Inflammatory macrophage (primary cell): ENCODE data around the gene ZBTB45.
"Not testable (repeated sequence)": the region's sequence is repeated elsewhere in the genome, so short reads cannot be mapped to it uniquely, and the experiment has no call there.

Experiments used
- DNase-seq, 2 donors: peaks; one replicate each; pipeline ENCODE4 v3.0.0-alpha.2; 2020 to 2022

Gene ZBTB45

DNA sequence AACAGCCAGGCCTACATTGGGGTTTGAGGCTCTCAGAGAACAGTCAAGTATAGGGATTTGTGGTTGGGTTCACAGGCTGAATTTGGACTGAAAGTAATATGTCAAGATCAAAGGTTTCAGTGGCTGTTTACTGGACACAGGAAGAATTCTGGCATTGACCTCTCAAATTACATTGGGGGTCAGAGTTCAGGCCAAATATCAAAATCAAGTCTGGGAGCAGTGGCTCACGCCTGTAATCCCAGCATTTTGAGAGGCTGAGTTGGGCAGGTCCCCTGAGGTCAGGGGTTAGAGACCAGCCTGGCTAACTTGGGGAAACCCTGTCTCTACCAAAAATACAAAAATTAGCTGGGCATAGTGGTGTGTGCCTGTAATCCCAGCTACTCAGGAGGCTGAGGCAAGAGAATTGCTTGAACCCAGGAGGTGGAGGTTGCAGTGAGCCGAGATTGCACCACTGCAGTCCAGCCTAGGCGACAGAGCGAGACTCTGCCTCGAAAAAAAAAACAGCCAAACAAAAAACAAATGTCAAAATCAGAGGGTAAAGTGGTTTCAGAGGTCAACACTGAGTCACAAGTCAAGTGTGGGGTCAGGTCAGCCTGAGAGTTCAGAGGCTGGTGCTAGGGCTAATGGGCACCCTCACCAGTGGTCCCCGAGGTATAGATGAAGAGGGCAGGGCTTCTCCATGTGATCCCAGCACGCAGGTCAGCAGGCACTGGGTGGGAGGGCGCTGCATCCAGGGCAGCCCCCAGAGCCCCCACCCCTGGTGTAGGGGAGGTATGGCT is 9.3 kb downstream of the ZBTB45 start:
- DNase-seq = no peak

DNA sequence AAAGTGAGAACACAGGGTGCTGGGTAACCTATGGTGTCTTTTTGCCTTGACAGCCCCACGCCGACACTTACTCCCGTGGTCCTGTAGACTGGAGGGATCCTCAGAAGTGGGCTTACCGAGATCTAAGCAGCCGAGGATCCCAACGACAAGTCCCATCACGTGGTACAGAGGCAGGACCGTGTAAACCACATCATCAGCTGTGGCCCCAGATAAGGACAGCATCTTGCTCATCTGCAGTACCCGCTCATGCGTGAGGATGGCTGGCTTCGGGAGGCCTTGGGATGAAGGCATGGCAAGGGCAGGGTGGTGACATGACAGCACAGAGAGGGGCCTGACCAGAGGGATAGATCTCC is 9.9 kb downstream of the ZBTB45 start:
- no peak for DNase-seq

DNA sequence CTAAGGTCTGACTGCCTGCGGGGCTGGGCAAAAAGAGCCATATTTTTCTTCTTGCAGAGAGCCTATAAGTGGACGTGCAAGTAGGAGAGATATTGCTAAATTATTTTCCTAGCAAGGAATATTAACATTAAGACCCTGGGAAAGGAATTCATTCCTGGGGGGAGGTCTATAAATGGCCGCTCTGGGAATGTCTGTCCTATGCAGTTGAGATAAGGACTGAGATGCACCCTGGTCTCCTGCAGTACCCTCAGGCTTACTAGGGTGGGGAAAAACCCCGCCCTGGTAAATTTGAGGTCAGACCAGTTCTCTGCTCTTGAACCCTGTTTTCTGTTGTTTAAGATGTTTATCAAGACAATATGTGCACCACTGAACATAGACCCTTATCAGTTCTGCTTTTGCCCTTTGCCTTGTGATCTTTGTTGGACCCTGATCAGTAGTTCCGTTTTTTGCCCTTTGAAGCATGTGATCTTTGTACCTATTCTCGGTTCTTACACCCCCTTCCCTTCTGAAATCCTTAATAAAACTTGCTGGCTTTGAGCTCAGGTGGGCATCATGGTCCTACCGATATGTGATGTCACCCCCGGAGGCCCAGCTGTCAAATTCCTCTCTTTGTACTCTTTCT is 11.9 kb downstream of the ZBTB45 start:
- not testable (repeated sequence) for DNase-seq

DNA sequence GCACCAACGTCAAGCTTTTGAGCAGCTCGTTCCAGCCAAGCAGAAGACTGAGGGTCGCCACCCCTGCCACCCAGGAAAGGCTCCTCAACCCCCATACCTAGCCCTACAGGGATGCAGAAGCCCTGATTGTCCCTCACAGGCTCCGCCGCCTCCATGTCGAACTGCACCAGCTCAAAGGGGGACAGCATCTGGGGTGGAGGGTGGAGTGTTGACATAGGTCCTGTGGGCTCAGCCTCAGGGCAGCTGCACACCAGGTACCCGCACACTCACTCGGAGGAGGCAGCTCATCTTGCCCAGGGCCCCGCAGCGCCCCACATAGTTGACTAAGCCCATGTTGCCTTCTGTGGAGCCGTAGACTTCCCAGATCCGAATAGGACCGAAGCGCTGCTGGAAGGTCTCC is 19.4 kb downstream of the ZBTB45 start:
- DNase-seq = no peak

DNA sequence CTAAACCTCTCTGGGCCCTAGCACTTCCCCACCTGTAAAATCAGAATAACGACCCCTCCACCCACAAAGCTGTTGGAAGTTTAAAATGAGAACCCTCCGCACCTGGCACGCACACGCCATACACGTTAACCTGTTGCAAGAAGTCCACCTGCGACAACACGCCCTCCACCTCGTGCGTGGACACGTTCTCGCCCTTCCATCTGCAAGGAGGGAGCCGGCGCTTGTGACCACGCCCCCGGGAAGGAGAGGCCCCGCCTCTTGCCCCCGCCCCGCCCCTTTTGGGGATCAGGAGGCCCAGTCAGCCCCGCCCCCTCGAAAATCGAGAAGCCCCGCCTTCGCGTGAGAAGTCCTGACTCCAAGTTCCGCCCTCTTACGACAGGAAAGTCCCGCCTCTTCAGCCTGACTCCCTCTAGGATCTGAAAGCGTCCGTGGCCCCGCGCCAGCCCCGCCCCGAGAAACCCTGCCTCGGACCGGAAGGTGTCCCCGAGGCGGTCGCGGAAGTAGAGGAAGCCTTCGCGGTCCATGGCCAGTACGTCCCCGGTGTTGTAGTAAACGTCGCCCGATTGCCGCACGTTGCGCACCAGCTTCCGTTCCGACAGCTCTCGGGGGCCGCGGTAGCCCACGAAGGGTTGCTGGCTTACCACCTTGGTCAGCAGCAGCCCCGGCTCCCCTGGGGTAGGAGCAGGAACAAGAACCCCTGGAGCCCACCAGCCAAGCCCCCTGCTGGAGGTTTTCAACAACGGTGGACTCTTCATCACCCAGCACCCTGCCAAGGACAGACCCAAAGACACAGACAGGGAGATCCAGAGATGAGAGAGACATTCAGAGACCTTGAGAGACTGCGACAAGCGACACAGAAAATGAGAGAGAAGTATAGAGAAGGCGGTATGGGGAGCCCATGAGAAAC is 20.3 kb downstream of the ZBTB45 start:
- peak; percentile 99 to 100 for DNase-seq

DNA sequence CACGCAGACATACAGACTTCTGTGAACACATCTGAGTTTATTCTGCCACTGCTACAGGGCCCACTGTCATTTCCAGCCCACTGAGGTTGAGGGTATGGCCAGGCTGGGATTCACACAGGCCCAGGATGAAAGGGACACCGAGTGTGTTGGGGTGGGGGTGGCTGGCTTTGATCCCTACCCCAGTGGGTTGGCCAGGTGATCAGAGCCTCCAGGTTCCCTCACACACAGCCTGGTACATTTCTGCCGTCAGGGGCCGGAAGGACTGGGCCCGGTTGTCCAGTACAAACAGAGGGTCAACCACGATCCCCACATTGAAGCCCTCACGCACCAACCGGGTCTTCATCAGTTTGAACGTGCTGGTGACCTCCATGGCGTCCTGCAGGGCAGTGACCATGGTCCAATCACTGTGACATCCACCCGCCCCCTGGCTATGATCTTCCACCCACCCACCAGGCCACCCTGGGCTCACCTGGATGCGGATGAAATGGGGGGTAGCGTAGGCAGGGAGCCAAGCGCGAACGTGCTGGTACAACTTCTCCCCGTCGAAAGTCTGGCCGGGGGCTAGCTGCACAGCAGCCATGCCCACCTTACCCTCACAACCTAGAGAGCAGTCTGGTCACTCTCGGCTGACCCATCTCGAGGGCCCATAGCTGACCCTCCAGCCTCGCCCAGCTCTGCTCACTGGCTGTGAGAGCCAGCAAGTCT is 21.1 kb downstream of the ZBTB45 start:
- no peak for DNase-seq

DNA sequence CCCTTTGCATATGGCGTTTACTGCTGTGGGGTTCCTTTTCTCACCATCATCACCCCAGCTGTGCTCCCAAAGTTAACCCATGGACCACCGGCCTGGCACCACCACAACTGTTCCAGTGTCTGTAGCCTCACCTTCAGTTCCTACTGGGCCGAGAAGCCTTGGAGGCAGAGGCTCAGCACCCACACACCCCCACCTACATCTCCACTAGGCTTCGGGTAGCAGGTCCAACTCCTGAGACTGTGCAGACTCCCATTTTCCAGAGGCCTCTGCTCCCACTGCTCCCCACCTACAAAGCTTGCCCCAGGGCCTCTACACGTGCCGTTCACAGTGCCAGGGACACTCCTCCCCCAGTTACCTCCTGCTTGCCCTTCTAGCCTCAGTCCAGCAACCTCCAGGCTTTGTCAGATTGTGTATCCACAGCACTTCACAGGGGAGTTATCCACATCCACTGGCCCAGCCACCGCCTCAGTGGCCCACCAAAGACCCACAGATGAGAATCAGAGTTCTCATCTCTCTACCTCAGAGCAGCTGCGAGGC is 21.9 kb downstream of the ZBTB45 start:
- DNase-seq = no peak

DNA sequence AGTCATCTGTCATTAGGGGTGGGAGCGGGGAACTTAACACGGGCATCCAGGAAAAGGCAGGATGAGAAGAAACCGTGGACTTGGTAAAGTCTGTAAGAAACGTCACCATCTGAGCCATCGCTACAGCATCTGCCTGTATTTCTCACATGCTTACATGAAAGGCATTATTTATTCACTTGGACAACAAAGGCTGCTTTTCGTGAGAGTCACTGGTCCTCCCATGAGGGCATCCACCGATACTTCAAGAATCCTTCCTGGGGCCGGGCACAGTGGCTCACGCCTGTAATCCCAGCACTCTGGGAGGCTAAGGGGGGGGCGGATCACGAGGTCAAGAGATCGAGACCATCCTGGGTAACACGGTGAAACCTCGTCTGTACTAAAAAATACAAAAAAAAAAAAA is 27.3 kb downstream of the ZBTB45 start:
- DNase-seq = no peak

DNA sequence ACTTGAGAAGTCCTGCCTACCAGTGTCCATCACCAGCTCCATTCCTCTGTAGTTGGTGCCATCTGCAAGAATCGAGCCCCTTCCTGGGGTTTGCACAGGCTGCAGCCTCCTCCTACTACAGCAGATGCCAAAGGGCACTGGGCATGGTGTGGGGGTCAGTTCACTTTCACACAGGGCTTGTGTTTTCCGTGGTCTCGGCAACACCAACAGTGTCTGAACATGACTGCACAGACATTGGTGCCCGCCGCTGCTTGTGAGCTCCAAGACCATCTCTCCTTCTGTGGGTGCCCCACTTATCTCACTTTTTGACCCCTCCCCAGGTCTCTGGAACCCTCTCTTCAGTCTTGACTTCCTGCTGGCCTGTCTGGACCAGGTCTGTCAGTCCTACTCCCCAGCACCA is 28.2 kb downstream of the ZBTB45 start:
- DNase-seq = no peak

DNA sequence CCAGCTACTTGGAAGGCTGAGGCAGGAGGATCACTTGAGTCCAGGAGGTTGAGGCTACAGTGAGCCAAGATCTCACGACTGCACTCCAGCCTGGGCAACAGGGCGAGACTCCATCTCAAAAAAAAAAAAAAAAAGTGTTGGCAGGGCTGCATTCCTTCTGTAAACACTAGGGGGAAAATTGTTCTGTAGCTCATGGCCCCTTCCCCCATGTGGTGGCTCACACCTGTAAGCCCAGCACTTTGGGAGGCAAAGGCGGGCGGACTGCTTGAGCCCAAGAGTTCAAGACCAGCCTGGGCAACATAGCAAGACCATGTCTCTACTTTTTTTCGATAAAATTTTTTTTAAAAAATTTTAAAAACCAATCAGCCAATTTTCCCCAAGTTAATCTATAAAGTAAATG is 35.3 kb downstream of the ZBTB45 start:
- not testable (repeated sequence) for DNase-seq

DNA sequence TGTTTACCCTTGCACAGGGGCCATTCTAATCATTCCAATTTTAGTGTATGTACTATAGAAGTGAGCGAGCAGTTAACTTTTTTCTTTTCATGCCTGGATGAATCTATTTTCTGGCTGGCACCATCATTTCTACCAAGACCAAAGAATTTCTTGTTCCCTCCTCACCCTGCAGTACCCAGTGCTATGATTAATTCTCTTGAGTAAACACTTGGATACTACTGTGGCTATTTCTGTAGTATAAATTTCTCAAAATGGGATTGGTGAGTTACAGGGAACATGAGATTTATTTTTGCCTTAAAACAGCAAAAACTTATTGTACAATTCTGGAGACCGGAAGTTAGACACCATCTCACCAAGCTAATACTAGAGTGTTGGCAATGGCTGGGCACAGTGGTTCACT is 35.8 kb downstream of the ZBTB45 start:
- DNase-seq = no peak

DNA sequence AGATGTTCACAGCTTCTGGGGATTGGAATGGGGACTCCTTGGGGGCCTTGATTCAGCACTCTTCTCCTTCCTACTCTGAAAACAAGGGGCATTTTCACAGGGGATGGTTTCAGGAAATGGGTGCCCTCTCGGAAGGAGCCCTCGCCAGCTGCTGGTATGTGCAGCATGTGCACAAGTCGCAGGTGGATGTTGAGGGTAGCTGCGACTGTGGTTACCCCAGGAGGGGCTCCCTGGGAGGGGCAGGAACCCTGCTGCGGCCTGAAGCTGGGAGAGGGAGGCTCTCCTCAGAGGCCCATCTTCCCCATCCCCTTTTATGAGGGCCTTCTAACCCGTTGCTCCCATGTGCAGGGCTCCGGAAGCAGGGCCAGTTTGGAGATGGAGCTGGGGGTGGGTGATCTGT is 37.2 kb downstream of the ZBTB45 start:
- DNase-seq = no peak

DNA sequence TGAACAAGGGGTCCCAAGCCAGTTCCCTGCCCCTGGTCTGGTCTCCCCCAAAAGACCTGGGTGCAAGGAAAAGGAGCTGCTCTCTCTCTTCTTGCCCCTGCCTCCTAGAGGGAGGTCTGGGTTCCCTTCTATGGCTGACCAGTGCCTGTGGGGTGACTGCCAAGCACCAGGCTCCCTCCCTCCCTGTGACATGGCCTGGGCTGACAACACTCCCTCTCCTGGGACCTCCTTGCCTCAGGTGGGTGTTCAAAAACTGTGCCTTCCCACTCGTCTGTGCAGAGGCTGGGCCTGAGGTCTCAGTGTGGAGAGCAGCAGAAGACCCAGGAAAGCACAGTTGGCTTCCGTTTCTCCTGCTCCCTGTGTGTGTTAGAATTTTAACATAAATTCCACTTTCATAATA is 38.8 kb downstream of the ZBTB45 start:
- DNase-seq = no peak

DNA sequence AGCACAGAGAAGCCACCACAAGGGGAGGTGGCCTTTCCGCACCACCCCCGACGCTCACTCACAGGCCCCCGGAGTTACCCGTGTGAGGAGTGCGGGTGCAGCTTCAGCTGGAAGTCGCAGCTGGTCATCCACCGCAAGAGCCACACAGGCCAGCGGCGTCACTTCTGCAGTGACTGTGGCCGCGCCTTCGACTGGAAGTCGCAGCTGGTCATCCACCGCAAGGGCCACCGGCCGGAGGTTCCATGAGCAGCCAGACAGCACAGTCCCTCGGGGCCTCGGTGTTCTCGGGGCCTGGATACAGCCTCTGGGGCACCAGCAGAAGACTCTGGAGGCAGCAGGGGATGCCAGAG is 39.2 kb downstream of the ZBTB45 start:
- no peak for DNase-seq

DNA sequence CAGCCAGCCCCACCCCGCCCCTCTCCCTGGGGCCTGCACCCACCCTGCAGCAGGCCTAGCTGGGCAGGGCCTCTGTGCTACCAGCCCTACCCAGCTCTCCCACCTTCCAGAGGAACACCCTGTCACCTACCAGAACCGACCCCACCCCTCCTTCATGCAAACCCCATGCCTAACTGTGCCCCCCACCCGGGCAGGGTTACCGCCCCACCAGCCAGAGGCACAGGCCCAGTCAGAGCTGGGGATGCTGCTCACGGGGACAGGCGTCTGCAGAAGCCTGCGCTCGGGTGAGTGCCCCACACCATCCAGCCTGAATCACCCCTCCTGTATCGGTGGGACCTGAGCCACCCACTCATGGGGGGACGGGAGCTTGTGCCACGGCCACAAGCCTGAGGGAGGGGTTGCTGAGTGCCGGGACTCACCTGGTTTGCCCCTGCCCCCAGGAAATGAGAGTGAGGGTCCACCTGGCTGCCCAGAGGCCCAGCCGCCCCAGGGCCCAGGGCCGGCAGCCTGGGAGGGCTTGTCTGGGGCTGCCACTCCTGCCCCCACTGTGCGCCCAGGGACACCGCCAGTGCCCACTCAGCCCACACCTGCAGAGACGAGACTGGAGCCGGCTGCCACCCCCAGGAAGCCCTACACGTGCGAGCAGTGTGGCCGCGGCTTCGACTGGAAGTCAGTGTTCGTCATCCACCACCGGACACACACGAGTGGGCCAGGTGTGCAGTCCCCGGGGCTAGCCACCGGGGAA is 39.7 kb downstream of the ZBTB45 start:
- DNase-seq = no peak

DNA sequence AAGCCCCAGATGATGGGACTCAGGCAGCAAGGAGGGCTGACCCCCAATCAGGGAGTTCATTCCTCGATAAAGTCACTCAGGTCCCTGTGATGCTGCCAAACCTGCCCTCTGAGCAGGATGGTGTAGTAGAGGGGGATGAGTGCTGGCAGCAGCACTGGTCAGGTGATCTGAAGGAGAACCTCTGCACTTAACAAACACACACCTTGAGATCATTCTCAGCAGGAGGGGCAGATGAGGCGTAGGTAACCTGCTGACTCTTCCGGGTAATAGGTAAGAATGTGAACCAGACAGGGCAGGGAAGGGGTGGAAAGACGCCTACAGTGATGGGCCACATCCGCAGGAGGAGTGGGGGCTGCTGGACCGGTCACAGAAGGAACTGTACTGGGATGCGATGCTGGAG is 40.3 kb downstream of the ZBTB45 start:
- no peak for DNase-seq

DNA sequence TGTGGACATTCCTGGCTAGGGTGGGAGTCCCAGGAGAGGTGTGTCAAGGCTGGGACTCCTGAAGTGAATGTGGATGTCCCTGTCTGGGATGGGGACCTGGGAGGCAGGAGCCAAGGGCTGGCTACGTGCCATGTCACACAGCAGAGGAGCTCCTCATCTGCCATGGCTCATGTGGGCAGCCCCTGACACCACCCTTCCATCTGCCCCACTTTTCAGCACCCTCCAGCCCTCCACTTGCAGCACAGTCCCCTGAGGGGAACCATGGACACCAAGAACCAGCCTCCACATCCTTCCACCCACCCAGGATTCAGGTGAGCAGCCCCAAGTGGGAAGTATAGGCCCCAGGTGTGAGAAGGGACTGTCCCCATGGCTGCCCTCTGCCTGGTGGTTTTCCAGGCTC is 41.7 kb downstream of the ZBTB45 start:
- DNase-seq = no peak

DNA sequence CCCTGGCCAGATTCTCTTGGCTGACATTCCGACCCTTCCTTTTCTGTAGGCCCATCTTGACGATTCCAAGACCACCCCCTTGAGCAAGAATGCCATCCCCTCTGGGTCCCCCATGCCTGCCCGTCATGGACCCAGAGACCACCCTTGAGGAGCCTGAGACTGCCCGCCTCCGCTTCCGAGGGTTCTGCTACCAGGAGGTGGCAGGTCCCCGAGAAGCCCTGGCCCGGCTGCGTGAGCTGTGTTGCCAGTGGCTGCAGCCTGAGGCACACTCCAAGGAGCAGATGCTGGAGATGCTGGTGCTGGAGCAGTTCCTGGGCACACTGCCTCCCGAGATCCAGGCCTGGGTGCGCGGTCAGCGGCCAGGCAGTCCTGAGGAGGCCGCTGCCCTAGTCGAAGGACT is 42.5 kb downstream of the ZBTB45 start:
- no peak for DNase-seq

DNA sequence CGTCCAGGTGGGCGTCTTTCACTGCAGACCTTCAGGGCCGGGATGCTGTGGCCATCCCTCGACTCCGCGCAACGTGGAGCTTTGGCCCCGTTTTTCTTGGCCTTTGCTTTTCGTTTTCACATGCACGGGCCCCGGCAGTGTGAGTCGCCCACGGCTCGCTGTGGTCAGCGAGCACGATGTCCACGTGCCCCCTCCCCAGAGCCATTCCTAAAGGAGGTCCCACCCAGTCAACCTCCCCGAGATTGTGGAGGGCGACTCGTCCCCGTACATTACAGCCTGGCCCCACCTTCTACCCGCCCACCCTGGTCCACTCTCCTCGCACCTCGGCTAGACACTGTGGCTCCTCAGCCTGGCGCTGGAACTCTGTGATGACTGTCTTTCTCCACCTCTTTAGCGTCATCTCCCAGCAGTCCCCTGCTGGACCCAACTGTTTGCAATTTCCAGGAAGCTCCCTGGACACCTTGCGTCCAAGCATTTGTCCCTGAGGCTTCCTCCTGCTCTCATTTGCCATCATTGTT is 43.1 kb downstream of the ZBTB45 start:
- no peak for DNase-seq

DNA sequence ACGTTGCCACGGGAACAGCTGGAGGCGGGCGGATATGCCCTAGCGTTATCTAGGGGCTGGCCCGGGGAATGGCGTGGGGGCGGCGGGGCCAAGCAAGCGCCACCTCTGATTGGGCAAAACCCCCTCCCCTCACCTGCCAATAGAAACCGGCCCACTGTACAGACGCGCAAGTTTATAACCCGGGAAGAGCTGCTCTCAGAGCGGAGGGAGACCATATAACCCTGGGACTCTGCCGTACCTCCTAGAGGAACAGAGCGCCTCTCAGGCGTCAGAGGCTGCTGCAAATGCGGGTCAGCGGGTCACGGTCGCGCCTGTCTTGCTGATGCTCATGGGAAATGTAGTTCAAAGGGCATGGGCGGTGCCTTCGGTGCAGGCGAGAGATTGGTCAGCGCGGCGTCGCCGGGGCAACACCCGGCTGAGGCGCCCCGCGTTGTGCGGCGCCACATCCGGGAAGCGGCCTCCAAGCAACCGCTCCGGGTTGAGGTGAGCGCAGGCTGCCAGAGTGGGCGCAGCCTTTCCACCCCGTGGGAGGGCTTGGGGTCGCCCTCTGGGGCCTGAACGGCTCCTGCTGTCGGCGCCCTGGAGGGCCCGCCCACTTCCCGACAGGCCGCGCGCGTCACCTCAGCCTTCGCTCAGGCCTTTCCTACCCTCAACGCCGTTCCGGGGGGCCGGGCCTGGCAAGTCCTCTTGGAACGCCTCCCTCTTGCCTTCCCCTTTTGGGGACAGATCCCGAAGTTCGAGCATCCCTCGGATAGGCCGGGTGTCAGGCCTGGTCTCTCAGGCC is 43.7 kb downstream of the ZBTB45 start, which contains the start of gene ZNF446:
Gene ZNF446, plus strand, starts transcription at position 639 of the 784 bp plus-strand sequence. CDS start 867 bp downstream, outside the sequence.
- DNase-seq = peak; percentile 96 to 97
